ENCODE data around the gene RNF112. TPM values are rescaled to one million over a fixed set of nuclear protein-coding genes. Genes with fewer than 3 reads are reported as not detected.
A peak's percentile ranks its signal among the peaks of the same experiment; 100 is the strongest.

The RNF112 gene
- total and polyA plus RNA-seq, 7 donors, result 0.60 to 8.6 (median 7.2) TPM

DNA sequence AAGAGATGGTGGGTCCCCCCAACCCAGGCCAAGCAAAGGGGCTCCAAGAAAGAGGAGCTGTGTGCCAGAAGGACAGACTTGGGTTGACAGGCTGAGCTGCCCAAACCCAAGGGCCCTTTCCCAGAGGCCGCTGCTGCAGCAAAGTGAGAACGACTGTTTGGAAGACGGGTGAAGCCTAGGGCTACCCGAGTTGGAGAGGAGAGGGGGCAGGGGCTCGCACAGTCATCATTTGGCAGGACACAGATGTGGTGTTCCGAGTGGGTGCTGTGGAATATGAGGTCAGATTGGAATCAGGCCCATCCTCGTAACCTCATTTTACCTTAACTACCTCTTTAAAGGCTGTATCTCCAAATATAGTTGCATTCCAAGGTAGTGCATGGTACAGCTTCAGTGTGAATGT lies 18.7 kb upstream of the RNF112 start:
- peaks cover 0 to 63% (median 53%) of the 10 kb centered on the region in 4 donors for H3K4me1 ChIP-seq
- H3K36me3 ChIP-seq, result no peaks in the 10 kb centered on the region
- no peaks in the 10 kb centered on the region for H3K9me3 ChIP-seq
- DNase-seq, result peak; percentile 64
- no peaks in the 10 kb centered on the region for H3K27me3 ChIP-seq
- TF ChIP-seq EP300 (IDR thresholded peaks at IDR 0.05) (peak in 3 of 4 donors; percentile 7 to 67 (median 60)), POLR2AphosphoS5 (IDR thresholded peaks at IDR 0.05) (peak in 2 of 4 donors; percentile 61 to 62), POLR2A (IDR thresholded peaks at IDR 0.05) (no peak)
- TF ChIP-seq, protein P1, sequence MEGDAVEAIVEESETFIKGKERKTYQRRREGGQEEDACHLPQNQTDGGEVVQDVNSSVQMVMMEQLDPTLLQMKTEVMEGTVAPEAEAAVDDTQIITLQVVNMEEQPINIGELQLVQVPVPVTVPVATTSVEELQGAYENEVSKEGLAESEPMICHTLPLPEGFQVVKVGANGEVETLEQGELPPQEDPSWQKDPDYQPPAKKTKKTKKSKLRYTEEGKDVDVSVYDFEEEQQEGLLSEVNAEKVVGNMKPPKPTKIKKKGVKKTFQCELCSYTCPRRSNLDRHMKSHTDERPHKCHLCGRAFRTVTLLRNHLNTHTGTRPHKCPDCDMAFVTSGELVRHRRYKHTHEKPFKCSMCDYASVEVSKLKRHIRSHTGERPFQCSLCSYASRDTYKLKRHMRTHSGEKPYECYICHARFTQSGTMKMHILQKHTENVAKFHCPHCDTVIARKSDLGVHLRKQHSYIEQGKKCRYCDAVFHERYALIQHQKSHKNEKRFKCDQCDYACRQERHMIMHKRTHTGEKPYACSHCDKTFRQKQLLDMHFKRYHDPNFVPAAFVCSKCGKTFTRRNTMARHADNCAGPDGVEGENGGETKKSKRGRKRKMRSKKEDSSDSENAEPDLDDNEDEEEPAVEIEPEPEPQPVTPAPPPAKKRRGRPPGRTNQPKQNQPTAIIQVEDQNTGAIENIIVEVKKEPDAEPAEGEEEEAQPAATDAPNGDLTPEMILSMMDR (IDR thresholded peaks at IDR 0.05), result no peak
- intact Hi-C loops (cut with DNase I), result no loop called here
- H3K4me3 ChIP-seq, result no peak overlapping the region
- 84 to 87% methylated on average over 7 of the region's 7 CpGs for WGBS, 2 donors
- peak overlapping the region in 3 of 4 donors; percentile 96 to 97 (median 96) for H3K27ac ChIP-seq

DNA sequence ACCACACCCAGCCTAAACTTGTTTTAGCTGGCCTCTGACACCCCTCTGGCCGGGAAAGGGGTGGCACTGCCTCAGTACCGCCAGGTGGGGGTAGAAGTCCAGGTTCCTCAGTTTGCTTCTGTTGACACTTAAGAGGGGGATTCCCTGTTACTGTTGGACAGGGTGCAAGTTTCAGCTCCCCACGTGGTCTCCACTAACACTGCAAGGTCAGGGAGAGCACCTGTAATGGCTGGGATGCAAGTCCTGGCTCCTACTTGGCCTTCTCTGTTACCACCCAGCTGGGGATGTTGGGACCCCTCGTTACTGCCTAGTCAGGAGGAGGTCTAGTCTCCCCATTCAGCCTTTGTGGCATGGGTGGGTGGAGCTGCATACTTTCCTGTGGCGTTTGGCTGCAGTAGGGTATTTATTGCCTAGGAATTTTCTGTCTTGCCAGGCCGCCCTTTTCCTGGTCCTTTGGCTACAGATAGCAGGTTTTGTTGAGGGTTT lies 13.4 kb upstream of the RNF112 start:
- H3K4me3 ChIP-seq, result no peak overlapping the region

DNA sequence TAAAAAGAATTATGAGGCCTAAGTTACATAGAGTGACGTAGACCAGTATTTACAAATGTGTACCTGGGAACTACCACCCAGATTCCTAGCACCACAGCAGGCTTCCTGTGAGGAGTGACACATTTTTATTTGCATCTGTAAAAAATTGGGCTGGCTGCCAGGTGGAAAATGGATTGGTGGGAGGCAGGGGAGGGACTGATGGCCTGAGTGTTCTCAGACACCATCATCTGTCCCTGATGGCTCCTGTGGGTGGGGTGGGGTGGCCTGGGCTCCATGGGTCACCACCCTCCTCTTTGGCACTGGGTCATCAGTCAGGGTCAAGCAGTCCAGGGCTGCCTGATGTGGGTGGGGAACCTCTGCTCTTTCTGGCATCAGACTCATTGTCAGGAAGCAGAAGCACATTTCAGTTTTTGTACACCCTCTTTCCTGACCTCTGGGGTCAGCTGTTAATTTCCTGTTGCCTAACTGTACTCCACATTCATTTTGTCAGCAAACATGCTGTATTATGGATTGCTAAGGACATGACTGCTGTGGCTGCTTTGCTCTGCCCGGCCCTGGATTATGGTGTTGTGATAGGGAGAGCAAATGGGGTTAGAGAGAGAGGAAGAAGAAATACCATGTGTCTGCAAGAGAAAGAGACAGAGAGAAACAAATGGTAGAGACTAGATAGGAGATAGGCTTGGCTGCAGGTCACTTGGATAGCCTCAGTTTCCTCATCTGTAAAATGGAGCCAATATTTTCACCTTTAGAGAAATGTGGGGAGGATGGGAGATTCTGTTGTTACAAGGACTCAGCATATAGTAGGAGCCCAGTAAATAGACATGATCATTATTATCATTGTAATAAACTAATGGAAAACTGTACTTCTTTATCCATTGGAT lies 12.5 kb upstream of the RNF112 start:
- DNase-seq, result peak; percentile 85

More for the DNA sequence above, 13.4 kb upstream of the RNF112 start:
- Histone ChIP-seq H3K4me1 (peaks cover 0 to 43% (median 32%) of the 10 kb centered on the region in 4 donors), H3K27me3 (no peaks in the 10 kb centered on the region), H3K27ac (peak overlapping the region; percentile 53 to 60 (median 57)), H3K9me3 (no peaks in the 10 kb centered on the region), H3K36me3 (no peaks in the 10 kb centered on the region)
- 15 to 58% methylated on average over 6 of the region's 6 CpGs for WGBS, 2 donors
- TF ChIP-seq POLR2A (IDR thresholded peaks at IDR 0.05) (no peak), EP300 (IDR thresholded peaks at IDR 0.05) (no peak), POLR2AphosphoS5 (IDR thresholded peaks at IDR 0.05) (no peak)
- TF ChIP-seq, protein P1 (IDR thresholded peaks at IDR 0.05), result no peak
- intact Hi-C loops (cut with DNase I), result no loop called here
- no peak for DNase-seq

DNA sequence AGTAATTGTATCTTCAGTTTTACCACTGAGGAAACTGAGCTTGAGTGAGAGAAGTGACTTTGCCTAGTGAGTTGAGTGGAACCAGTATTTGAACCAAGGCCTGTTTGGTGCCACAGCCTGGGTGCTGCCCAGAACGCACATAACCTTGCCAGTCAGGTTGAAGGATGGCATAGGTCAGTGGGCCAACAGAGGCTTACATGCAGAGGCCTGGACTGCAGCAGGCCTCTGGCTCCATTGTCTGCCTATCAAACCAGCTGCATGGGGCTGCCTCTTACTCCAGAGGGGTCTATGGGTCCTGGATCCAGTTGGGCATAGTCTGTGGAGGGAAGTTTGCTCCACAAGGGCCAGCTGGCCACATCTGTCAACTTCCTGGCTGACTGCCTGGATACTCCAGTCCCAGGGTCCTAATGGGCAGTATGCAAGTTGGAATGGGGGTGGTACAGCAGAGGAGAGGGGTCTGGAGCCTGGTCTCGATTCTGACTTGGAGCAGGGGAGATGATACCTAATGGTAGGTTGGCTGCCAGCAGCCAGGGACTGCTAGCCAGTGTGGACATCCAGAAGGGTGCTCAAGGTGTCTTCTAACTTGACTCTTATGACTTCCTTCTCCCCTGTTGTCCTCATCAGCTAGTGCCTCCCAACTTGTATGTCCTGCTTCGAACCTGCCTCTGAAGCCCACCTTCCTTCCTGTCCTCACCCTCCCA lies 11.1 kb upstream of the RNF112 start:
- no peak for DNase-seq
- peaks cover 0 to 37% (median 26%) of the 10 kb centered on the region in 4 donors for H3K4me1 ChIP-seq
- H3K4me3 ChIP-seq, result no peak overlapping the region
- no peaks in the 10 kb centered on the region for H3K36me3 ChIP-seq
- WGBS, 2 donors, result 84 to 92% methylated on average over 3 of the region's 3 CpGs
- no peaks in the 10 kb centered on the region for H3K9me3 ChIP-seq
- H3K27ac ChIP-seq, result no peak overlapping the region
- intact Hi-C loops (cut with DNase I), result no loop called here
- H3K27me3 ChIP-seq, result no peaks in the 10 kb centered on the region
- TF ChIP-seq POLR2AphosphoS5 (IDR thresholded peaks at IDR 0.05), result no peak
- TF ChIP-seq, protein P1 (IDR thresholded peaks at IDR 0.05), result no peak
- TF ChIP-seq EP300 (IDR thresholded peaks at IDR 0.05), result no peak
- TF ChIP-seq POLR2A (IDR thresholded peaks at IDR 0.05), result no peak

More for the DNA sequence above, 12.5 kb upstream of the RNF112 start:
- Histone ChIP-seq H3K27me3 (no peaks in the 10 kb centered on the region), H3K4me3 (no peak overlapping the region), H3K27ac (peak overlapping the region; percentile 53 to 60 (median 57)), H3K36me3 (no peaks in the 10 kb centered on the region), H3K9me3 (no peaks in the 10 kb centered on the region), H3K4me1 (peaks cover 0 to 38% (median 26%) of the 10 kb centered on the region in 4 donors)
- WGBS, 2 donors, result 8 to 49% methylated on average over 2 of the region's 2 CpGs
- peak in 1 of 4 donors; percentile 49 for TF ChIP-seq EP300 (IDR thresholded peaks at IDR 0.05)
- peak in 2 of 4 donors; percentile 43 to 57 for TF ChIP-seq POLR2AphosphoS5 (IDR thresholded peaks at IDR 0.05)
- TF ChIP-seq, protein P1 (IDR thresholded peaks at IDR 0.05), result no peak
- intact Hi-C loops (cut with DNase I), result no loop called here
